H1 (cell line): ENCODE measurements around the gene ST8SIA2. TPM values are rescaled to one million over a fixed set of nuclear protein-coding genes. Genes with fewer than 3 reads are reported as not detected.

Experiments
- CTCF ChIA-PET: fragments of 300-600 bp; sonication (Branson Sonifier 250); formaldehyde crosslinking; loops from one replicate; lab custom pipeline; 2021; ENCODE audit not compliant: partially characterized antibody; lab: Charles Lee
- POLR2A ChIA-PET: fragments of 300-600 bp; sonication (Branson Sonifier 250); formaldehyde crosslinking; loops from one replicate; lab custom pipeline; 2021; ENCODE audit warnings: inconsistent platforms; ENCODE audit not compliant: partially characterized antibody; lab: Charles Lee
- DNase-seq, 2 experiments: peaks; one replicate each; pipeline versions ENCODE4 v3.0.0 to v3.0.0-alpha.2; 2010 to 2022; ENCODE audit warnings: low spot score in 2 of 2, low read depth in 1 of 2, mixed read lengths in 1 of 2
- FAIRE-seq: peaks from 2 replicates; lab custom pipeline; 2011; peaks lifted over from hg19 to GRCh38; lab: Jason Lieb, UNC
- H2AFZ ChIP-seq: 2 replicates; pipeline ENCODE4 v1.8.1; 2012; ENCODE audit warnings: low read length, inconsistent platforms
- H2AK5ac ChIP-seq: 2 replicates; pipeline ENCODE4 v1.6.1; 2013; ENCODE audit warnings: low read depth, low read length
- H2BK120ac ChIP-seq: replicated peaks from 2 replicates; pipeline ENCODE3; 2013; ENCODE audit warnings: low read depth, low read length, inconsistent platforms
- H2BK12ac ChIP-seq: 2 replicates; pipeline ENCODE4 v1.6.1; 2013; ENCODE audit warnings: low read depth, low read length
- H2BK15ac ChIP-seq: 2 replicates; pipeline ENCODE4 v1.6.1; 2013; ENCODE audit warnings: low read length
- H2BK20ac ChIP-seq: 2 replicates; pipeline ENCODE4 v1.6.1; 2013; ENCODE audit warnings: low read length
- H2BK5ac ChIP-seq: 2 replicates; pipeline ENCODE4 v1.6.1; 2013; ENCODE audit warnings: low read depth, low read length
- H3K14ac ChIP-seq: 2 replicates; pipeline ENCODE4 v1.6.1; 2013; ENCODE audit warnings: inconsistent platforms; ENCODE audit not compliant: insufficient read length
- H3K18ac ChIP-seq: 2 replicates; pipeline ENCODE4 v1.6.1; 2013; ENCODE audit warnings: low read length; ENCODE audit errors: extremely low read depth
- H3K23ac ChIP-seq: 2 replicates; pipeline ENCODE4 v1.6.1; 2013; ENCODE audit warnings: inconsistent platforms; ENCODE audit not compliant: insufficient read length
- H3K23me2 ChIP-seq: 2 replicates; pipeline ENCODE4 v1.6.1; 2013; ENCODE audit warnings: low read depth, low read length
- H3K27ac ChIP-seq: 2 replicates; pipeline ENCODE4 v1.6.1; 2011; ENCODE audit warnings: low read depth, low read length, inconsistent platforms
- H3K27me3 ChIP-seq, 4 experiments: replicated peaks in 1 of 4; 1 replicate in 1 of 4; 2 replicates in 3 of 4; pipeline versions ENCODE4 v1.6.1 to v1.8.1; 2011 to 2013; ENCODE audit warnings: low read length in 3 of 4, mild to moderate bottlenecking in 3 of 4, inconsistent platforms in 2 of 4, mixed read lengths in 2 of 4, moderate library complexity in 1 of 4; ENCODE audit not compliant: control insufficient read depth in 3 of 4, insufficient read depth in 3 of 4; ENCODE audit errors: extremely low read depth in 1 of 4
- H3K36me3 ChIP-seq, 4 experiments: 2 replicates each; pipeline versions ENCODE4 v1.6.1 to v1.8.1; 2011 to 2013; ENCODE audit warnings: mild to moderate bottlenecking in 4 of 4, low read length in 3 of 4, moderate library complexity in 2 of 4, control low read depth in 1 of 4, inconsistent platforms in 1 of 4; ENCODE audit not compliant: insufficient read depth in 4 of 4, control insufficient read depth in 2 of 4
- H3K4ac ChIP-seq: replicated peaks from 2 replicates; pipeline ENCODE3; 2013; ENCODE audit warnings: low read length, low read depth, mixed read lengths, inconsistent platforms; ENCODE audit not compliant: insufficient read length
- H3K4me1 ChIP-seq, 4 experiments: replicated peaks in 1 of 4; 1 replicate in 1 of 4; 2 replicates in 3 of 4; pipeline versions ENCODE4 v1.6.1 to v1.8.1; 2011 to 2013; ENCODE audit warnings: low read length in 3 of 4, inconsistent platforms in 2 of 4, mixed read lengths in 1 of 4; ENCODE audit not compliant: insufficient read depth in 4 of 4, control insufficient read depth in 3 of 4
- H3K4me2 ChIP-seq, 2 experiments: 2 replicates each; pipeline versions ENCODE4 v1.6.1 to v1.8.1; 2011 to 2013; ENCODE audit warnings: low read depth in 2 of 2, low read length in 2 of 2, control low read depth in 1 of 2, inconsistent platforms in 1 of 2, mild to moderate bottlenecking in 1 of 2; ENCODE audit not compliant: insufficient read depth in 1 of 2
- H3K4me3 ChIP-seq, 4 experiments: fragments of 200-600, 300-600 bp in 1 of 4; sonication (generic), shearing (Covaris generic), sonication (Bioruptor Twin) in 1 of 4; 2 replicates each; pipeline versions ENCODE4 v1.5.1 to v1.8.1; 2011 to 2016; ENCODE audit warnings: low read length in 4 of 4, low read depth in 3 of 4, control low read depth in 2 of 4, inconsistent platforms in 2 of 4, mild to moderate bottlenecking in 2 of 4, mixed read lengths in 1 of 4, moderate library complexity in 1 of 4; ENCODE audit not compliant: insufficient read depth in 2 of 4; ENCODE audit errors: extremely low read depth in 1 of 4
- H3K56ac ChIP-seq: replicated peaks from 2 replicates; pipeline ENCODE3; 2013; ENCODE audit warnings: low read depth, mild to moderate bottlenecking, mixed read lengths, low read length, inconsistent platforms; ENCODE audit not compliant: insufficient read length
- H3K79me1 ChIP-seq: 2 replicates; pipeline ENCODE4 v1.6.1; 2013; ENCODE audit warnings: low read depth, low read length, control low read depth
- H3K79me2 ChIP-seq, 2 experiments: 2 replicates each; pipeline versions ENCODE4 v1.6.1 to v1.8.1; 2012 to 2013; ENCODE audit warnings: low read length in 2 of 2, mild to moderate bottlenecking in 2 of 2, inconsistent platforms in 1 of 2; ENCODE audit not compliant: insufficient read depth in 2 of 2, control insufficient read depth in 1 of 2
- H3K9ac ChIP-seq, 4 experiments: replicated peaks in 1 of 4; 1 replicate in 1 of 4; 2 replicates in 3 of 4; pipeline versions ENCODE4 v1.6.1 to v1.8.1; 2011 to 2013; ENCODE audit warnings: low read depth in 3 of 4, low read length in 3 of 4, control low read depth in 2 of 4, mild to moderate bottlenecking in 2 of 4, moderate library complexity in 2 of 4, inconsistent platforms in 1 of 4; ENCODE audit errors: extremely low read depth in 1 of 4
- H3K9me3 ChIP-seq, 2 experiments: 2 replicates each; pipeline versions ENCODE4 v1.6.1 to v1.8.1; 2012 to 2013; ENCODE audit warnings: mild to moderate bottlenecking in 2 of 2, moderate library complexity in 2 of 2, control low read depth in 1 of 2, inconsistent platforms in 1 of 2, low read depth in 1 of 2, low read length in 1 of 2, mixed read lengths in 1 of 2; ENCODE audit not compliant: insufficient read depth in 2 of 2
- H4K20me1 ChIP-seq, 2 experiments: replicated peaks in 1 of 2; 2 replicates each; pipeline versions ENCODE3 to v1.8.1; 2011 to 2013; ENCODE audit warnings: inconsistent platforms in 2 of 2, low read length in 2 of 2, mild to moderate bottlenecking in 1 of 2; ENCODE audit not compliant: insufficient read depth in 2 of 2, control insufficient read depth in 1 of 2
- H4K5ac ChIP-seq: 2 replicates; pipeline ENCODE4 v1.6.1; 2013; ENCODE audit warnings: low read length, low read depth, mixed read lengths, inconsistent platforms; ENCODE audit not compliant: insufficient read length
- H4K8ac ChIP-seq: 2 replicates; pipeline ENCODE4 v1.8.0; 2013; ENCODE audit warnings: mild to moderate bottlenecking, moderate library complexity, low read length, inconsistent platforms; ENCODE audit not compliant: insufficient read depth; ENCODE audit errors: extremely low read depth
- H4K91ac ChIP-seq: replicated peaks from 2 replicates; pipeline ENCODE3; 2013; ENCODE audit warnings: low read length, mixed read lengths, inconsistent platforms; ENCODE audit not compliant: insufficient read length
- JUN ChIP-seq: IDR thresholded peaks from 2 replicates; pipeline ENCODE4 v1.6.1; 2011; ENCODE audit warnings: low read depth, mild to moderate bottlenecking, improper control_type of control experiment, low read length
- WGBS, 2 experiments: shearing (Covaris generic) in 1 of 2; methylation state at CpG; one replicate each; pipeline versions ENCODE4 v1.1.6 to v1.1.7; 2013 to 2015; ENCODE audit warnings: low lambda C conversion rate in 2 of 2, mixed read lengths in 2 of 2, inconsistent platforms in 1 of 2, low coverage in 1 of 2, missing lambda C conversion rate in 1 of 2; ENCODE audit not compliant: insufficient replicate concordance in 2 of 2, insufficient coverage in 1 of 2, insufficient read length in 1 of 2; ENCODE audit errors: extremely low coverage in 1 of 2, missing lambda C conversion rate in 1 of 2; 5-methylcytosine and 5-hydroxymethylcytosine counted together
- polyA plus RNA-seq, 7 experiments: library from polyadenylated mRNA; depleted of rRNA in 3 of 7; stranded (reverse) in 5 of 7; unstranded in 2 of 7; fragments of >200 nt in 5 of 7; fragments of 200-250 nt in 2 of 7; gene quantifications; 1 replicate in 5 of 7; 2 replicates in 1 of 7; 4 replicates in 1 of 7; pipeline versions ENCODE4 v1.2.1 to v1.2.3, GENCODE V29; 2011 to 2013; ENCODE audit warnings: missing spikeins in 2 of 7, mixed read lengths in 2 of 7
- total RNA-seq: library from RNA; stranded (reverse); fragmentation: NEBNext Ultra II Directional; extraction: Animal tissue kit (Norgen Biotek cat#: 25700); gene quantifications from 2 replicates; pipeline ENCODE4 v1.2.1, GENCODE V29; 2021

Gene ST8SIA2
- total and polyA plus RNA-seq, 2 of the 8 experiments (the other 6 are each of a cell fraction or from before 2014, with no cell fraction given), result 3.0 to 4.5 TPM

- no peak overlapping the region for H4K91ac ChIP-seq
- H3K79me2 ChIP-seq, result no peaks in the 10 kb centered on the region
- H2AK5ac ChIP-seq, result no peak overlapping the region
- no peak overlapping the region for H2BK120ac ChIP-seq
- no peak overlapping the region for H2BK5ac ChIP-seq
- H3K14ac ChIP-seq, result no peak overlapping the region
- no peak for DNase-seq
- no peak overlapping the region; a peak in 1 of 4 replicates for H3K4me2 ChIP-seq
- POLR2A ChIA-PET, result no interaction called here
- no peaks in the 10 kb centered on the region for H3K23me2 ChIP-seq
- 96% methylated on average over 5 of the region's 5 CpGs; no CpG with 5 or more reads in 1 of the 2 experiments for WGBS, 2 experiments
- no peaks in the 10 kb centered on the region for H4K20me1 ChIP-seq
- TF ChIP-seq JUN, result no peak
- H3K9me3 ChIP-seq, result no peaks in the 10 kb centered on the region
- H3K18ac ChIP-seq, result no peak overlapping the region
- CTCF ChIA-PET, result interaction anchor here (1.0 to 3.7 kb wide), 7 partner anchors 11 to 317 kb away, joined by 3 to 26 read pairs (median 6); no protein-coding TSS in a partner anchor
- H4K8ac ChIP-seq, result no peak overlapping the region
- no peak overlapping the region for H3K27ac ChIP-seq
- no peak overlapping the region for H3K23ac ChIP-seq
- peaks cover 0 to 6% (median 0%) of the 10 kb centered on the region in 4 experiments; a peak in 2 of 7 replicates for H3K4me1 ChIP-seq
- no peak overlapping the region for H3K56ac ChIP-seq
- H2BK15ac ChIP-seq, result no peak overlapping the region
- no peak overlapping the region for H3K4ac ChIP-seq
- no peak overlapping the region for H3K9ac ChIP-seq
- H3K27me3 ChIP-seq, result peaks cover 0 to 2% (median 0%) of the 10 kb centered on the region in 4 experiments; a peak in 1 of 7 replicates
- no peak overlapping the region for H3K4me3 ChIP-seq
- H2BK20ac ChIP-seq, result no peak overlapping the region
- no peak overlapping the region for H2AFZ ChIP-seq
- H2BK12ac ChIP-seq, result no peak overlapping the region
- H4K5ac ChIP-seq, result no peak overlapping the region
- no peak for FAIRE-seq
- no peaks in the 10 kb centered on the region for H3K79me1 ChIP-seq
- no peaks in the 10 kb centered on the region for H3K36me3 ChIP-seq
These were observed 15.3 kb downstream of the ST8SIA2 start for GRCh38 chr15:92409006-92409405.
